Measurements from ENCODE around the gene C20orf96. TPM values are rescaled to one million over a fixed set of nuclear protein-coding genes. Genes with fewer than 3 reads are reported as not detected.
"Not testable (repeated sequence)": the region's sequence is repeated elsewhere in the genome, so short reads cannot be mapped to it uniquely, and the experiment has no call there.

C20orf96 gene
- total and polyA plus RNA-seq, 7 donors, result 2.1 to 8.5 (median 5.3) TPM

- H3K36me3 ChIP-seq, result no peaks in the 10 kb centered on the region
- no peak for DNase-seq
- no peaks in the 10 kb centered on the region for H3K27me3 ChIP-seq
- TF ChIP-seq CTCF (IDR thresholded peaks at IDR 0.05) (no peak), POLR2AphosphoS5 (IDR thresholded peaks at IDR 0.05) (no peak), EP300 (IDR thresholded peaks at IDR 0.05) (no peak), POLR2A (IDR thresholded peaks at IDR 0.05) (no peak)
- H3K9me3 ChIP-seq, result no peaks in the 10 kb centered on the region
- H3K4me3 ChIP-seq, result no peak overlapping the region
- H3K27ac ChIP-seq, result no peak overlapping the region
- 62 to 64% methylated on average over 3 of the region's 3 CpGs for WGBS, 2 donors
- intact Hi-C loops (cut with DNase I), result no loop called here
- H3K4me1 ChIP-seq, result no peaks in the 10 kb centered on the region
Observed at GRCh38 chr20:237929-238328, 52.6 kb downstream of the C20orf96 start.

DNA sequence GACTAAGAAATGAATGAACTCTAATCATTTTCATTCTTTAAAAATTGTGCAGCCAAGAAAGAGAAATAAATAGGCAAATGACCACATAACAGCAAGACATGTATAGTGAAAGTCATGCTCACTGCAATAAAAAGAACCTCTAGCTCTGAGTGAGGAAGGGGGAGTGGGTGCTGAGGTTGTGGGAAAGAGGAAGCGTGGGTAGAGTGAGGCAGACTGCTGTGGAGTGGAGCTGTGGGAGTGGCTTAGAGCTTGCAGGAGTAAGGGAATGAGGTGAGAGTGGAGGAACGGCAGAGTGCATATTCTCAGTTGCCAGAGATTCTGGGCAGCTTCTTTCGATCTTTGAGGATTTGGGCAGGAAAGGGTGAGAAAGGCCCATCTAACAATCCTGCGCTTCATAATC lies 53.1 kb downstream of the C20orf96 start:
- H3K27ac ChIP-seq, result no peak overlapping the region
- H3K9me3 ChIP-seq, result no peaks in the 10 kb centered on the region
- no peaks in the 10 kb centered on the region for H3K27me3 ChIP-seq
- no peak overlapping the region for H3K4me3 ChIP-seq
- TF ChIP-seq CTCF (IDR thresholded peaks at IDR 0.05) (no peak), POLR2A (IDR thresholded peaks at IDR 0.05) (no peak), POLR2AphosphoS5 (IDR thresholded peaks at IDR 0.05) (no peak), EP300 (IDR thresholded peaks at IDR 0.05) (no peak)
- DNase-seq, result no peak
- intact Hi-C loops (cut with DNase I), result no loop called here
- H3K36me3 ChIP-seq, result no peaks in the 10 kb centered on the region
- H3K4me1 ChIP-seq, result no peaks in the 10 kb centered on the region
- WGBS, 2 donors, result 37 to 53% methylated on average over 4 of the region's 4 CpGs

GRCh38 chr20:235891-236290 lies 54.7 kb downstream of the C20orf96 start:
- Histone ChIP-seq H3K9me3 (no peaks in the 10 kb centered on the region), H3K27me3 (no peaks in the 10 kb centered on the region), H3K4me3 (no peak overlapping the region), H3K36me3 (no peaks in the 10 kb centered on the region), H3K4me1 (no peaks in the 10 kb centered on the region), H3K27ac (no peak overlapping the region)
- 77 to 84% methylated on average over 1 of the region's 1 CpG for WGBS, 2 donors
- no peak for DNase-seq
- intact Hi-C loops (cut with DNase I), result no loop called here
- TF ChIP-seq CTCF (IDR thresholded peaks at IDR 0.05) (no peak), POLR2AphosphoS5 (IDR thresholded peaks at IDR 0.05) (no peak), EP300 (IDR thresholded peaks at IDR 0.05) (no peak), POLR2A (IDR thresholded peaks at IDR 0.05) (no peak)

DNA sequence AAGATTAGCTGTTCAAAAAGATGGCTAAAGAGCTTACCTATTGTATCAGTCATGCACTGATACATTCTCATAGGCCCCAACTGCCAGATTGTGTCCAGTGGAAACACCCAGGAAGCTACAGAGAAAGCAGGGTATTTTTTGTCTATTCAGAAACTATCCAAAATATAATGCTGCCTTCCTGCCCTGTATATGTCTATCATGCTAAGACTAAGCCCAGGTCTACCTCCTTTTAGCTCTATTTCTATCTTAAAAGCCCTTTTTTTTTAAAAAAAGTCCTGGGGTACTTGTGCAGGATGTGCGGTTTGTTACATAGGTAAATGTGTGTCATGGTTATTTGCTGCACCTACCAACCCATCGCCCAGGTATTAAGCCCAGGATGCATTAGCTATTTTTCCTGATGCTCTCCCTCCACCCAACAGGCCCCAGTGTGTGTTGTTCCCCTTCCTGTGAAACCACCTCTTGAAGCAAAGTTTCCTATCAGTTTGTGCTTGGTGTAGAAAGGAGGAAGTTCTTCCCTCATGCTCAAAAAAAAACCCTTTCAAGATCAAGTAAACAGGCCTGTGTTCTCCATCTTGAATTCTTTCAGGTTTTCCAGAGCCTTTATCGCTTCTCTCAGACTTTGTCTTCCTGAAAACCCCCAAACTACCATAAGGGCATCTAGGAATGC lies 63.0 kb downstream of the C20orf96 start:
- H3K4me1 ChIP-seq, result no peaks in the 10 kb centered on the region
- H3K9me3 ChIP-seq, result no peaks in the 10 kb centered on the region
- no peaks in the 10 kb centered on the region for H3K27me3 ChIP-seq
- TF ChIP-seq POLR2AphosphoS5 (IDR thresholded peaks at IDR 0.05) (no peak), POLR2A (IDR thresholded peaks at IDR 0.05) (no peak), EP300 (IDR thresholded peaks at IDR 0.05) (no peak), CTCF (IDR thresholded peaks at IDR 0.05) (no peak)
- 52 to 79% methylated on average over 3 of the region's 3 CpGs for WGBS, 2 donors
- H3K27ac ChIP-seq, result no peak overlapping the region
- H3K36me3 ChIP-seq, result no peaks in the 10 kb centered on the region
- no peak for DNase-seq
- H3K4me3 ChIP-seq, result no peak overlapping the region
- intact Hi-C loops (cut with DNase I), result no loop called here

GRCh38 chr20:226958-227357 lies 63.6 kb downstream of the C20orf96 start, which contains the start of gene DEFB129:
DEFB129 (plus strand) TSS chr20:227258; CDS start chr20:227289, 31 bp downstream.
- no peak for DNase-seq
- Histone ChIP-seq H3K9me3 (no peaks in the 10 kb centered on the region), H3K4me3 (no peak within 1 kb of the TSS), H3K4me1 (no peaks in the 10 kb centered on the region), H3K27ac (no peak within 1 kb of the TSS), H3K36me3 (no peaks in the 10 kb centered on the region), H3K27me3 (no peaks in the 10 kb centered on the region)
- WGBS, 2 donors, result 76 to 81% methylated on average over 3 of the region's 3 CpGs
- intact Hi-C loops (cut with DNase I), result no loop called here
- TF ChIP-seq POLR2A (IDR thresholded peaks at IDR 0.05) (no peak), CTCF (IDR thresholded peaks at IDR 0.05) (no peak), POLR2AphosphoS5 (IDR thresholded peaks at IDR 0.05) (no peak), EP300 (IDR thresholded peaks at IDR 0.05) (no peak)

DNA sequence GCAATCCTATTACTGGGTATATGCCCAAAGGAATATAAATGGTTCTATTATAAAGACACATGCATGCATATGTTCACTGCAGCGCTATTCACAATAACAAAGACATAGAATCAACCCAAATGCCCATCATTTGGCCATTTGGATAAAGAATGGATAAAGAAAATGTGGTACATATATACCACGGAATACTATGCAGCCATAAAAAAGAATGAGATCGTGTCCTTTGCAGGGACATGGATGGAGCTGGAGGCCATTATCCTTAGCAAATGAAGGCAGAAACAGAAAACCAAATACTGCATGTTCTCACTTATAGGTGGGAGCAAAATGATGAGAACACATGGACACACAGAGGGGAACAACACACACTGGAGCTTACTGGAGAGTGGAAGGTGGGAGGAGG lies 64.7 kb downstream of the C20orf96 start:
- H3K36me3 ChIP-seq; H3K27ac ChIP-seq; H3K9me3 ChIP-seq; H3K4me1 ChIP-seq; H3K27me3 ChIP-seq; H3K4me3 ChIP-seq; intact Hi-C loops (cut with DNase I); DNase-seq: not testable (repeated sequence)
- WGBS, 2 donors, result 84 to 89% methylated on average over 3 of the region's 3 CpGs

Data from sigmoid colon (tissue), 7 donors.